Body of pancreas (tissue), 4 donors: Measurements from ENCODE around the gene ZNF213.

ENCODE experiments used
- CTCF ChIP-seq, 7 experiments: fragments of 450-650 bp in 4 of 7; fragments of 200-600 bp in 3 of 7; sonication (generic) in 3 of 7; IDR thresholded peaks; one replicate each; pipeline ENCODE4 v1.5.1; 2016 to 2019; ENCODE audit warnings: antibody characterized with exemption in 7 of 7
- POLR2A ChIP-seq, 3 donors: fragments of 450-650 bp; IDR thresholded peaks; one replicate each; pipeline ENCODE4 v1.6.1; 2016; ENCODE audit warnings: antibody characterized with exemption in 3 of 3, mild to moderate bottlenecking in 2 of 3

- no peak for TF ChIP-seq CTCF (IDR thresholded peaks at IDR 0.05)
- TF ChIP-seq POLR2A (IDR thresholded peaks at IDR 0.05), result no peak
Measured at GRCh38 chr16:3179651-3180050, 44.8 kb downstream of the ZNF213 start.
